Dedifferentiated amniotic fluid mesenchymal stem cell (primary cell): ENCODE results near the gene ZBTB48.
A peak's percentile ranks its signal among the peaks of the same experiment; 100 is the strongest.
"Not testable (repeated sequence)": the region's sequence is repeated elsewhere in the genome, so short reads cannot be mapped to it uniquely, and the experiment has no call there.

Experiments used
- DNase-seq: peaks from one replicate; pipeline ENCODE4 v3.0.0-alpha.2; 2016; ENCODE audit errors: extremely low spot score

The ZBTB48 gene

GRCh38 chr1:6591222-6591621 is 11.4 kb downstream of the ZBTB48 start:
- no peak for DNase-seq

GRCh38 chr1:6591644-6592043 is 11.8 kb downstream of the ZBTB48 start:
- no peak for DNase-seq

DNA sequence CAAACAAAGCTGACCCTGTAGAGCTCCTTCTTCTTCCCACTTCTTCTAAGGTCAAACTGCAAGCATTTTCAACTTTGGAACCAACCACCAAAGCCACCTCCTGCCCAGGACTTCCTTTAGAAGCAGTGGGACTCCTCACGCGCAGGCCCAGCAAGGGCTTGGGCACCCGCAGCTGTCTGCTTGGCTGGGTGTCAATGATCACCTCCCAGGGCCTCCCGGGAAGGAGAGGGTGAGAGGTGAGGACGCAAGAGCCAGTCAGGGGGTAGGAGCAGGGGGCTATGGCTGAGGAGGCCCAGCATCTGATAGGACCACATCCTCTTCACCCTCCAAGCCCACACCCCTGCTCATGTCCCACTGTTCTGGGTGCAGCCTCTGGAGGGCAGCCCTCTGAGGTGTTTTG is 12.6 kb downstream of the ZBTB48 start:
- DNase-seq: no peak

DNA sequence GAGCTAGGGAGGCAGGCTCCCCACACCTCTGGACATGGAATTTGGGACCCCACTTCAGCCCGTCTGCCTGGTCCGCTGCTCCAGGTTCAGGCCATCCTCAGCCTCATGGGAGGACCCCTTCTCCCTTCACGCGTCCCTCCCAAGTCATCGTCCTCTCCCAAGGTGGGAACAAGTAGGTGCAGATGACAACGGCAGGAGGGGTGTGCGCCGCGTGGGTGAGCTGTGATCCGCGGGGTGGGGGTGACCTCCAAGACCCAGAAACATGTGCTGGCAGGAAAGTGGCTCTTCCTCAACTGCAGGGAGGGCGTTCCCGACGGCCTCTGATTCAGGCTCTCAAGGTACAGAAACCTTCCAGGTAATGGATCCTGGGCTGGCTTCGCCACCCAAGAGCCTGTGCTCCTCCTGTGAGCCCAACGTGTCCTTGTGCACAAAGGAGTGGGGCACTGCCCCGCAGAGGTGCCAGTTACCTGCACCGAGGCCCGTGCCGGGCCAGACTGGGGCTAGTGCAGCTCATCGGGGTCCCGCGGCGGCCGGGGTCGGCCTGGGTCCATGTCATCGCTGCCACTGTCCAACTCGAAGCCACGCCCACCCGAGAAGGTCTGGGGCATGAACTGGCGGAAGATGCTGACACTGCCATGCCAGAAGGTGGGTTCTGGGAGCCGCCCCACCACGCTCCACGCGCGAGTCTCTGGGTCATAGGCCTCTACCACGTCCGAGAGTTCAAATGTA is 13.2 kb downstream of the ZBTB48 start:
- no peak for DNase-seq

GRCh38 chr1:6593810-6594209 is 14.0 kb downstream of the ZBTB48 start:
- DNase-seq: no peak

GRCh38 chr1:6594977-6595740 is 15.4 kb downstream of the ZBTB48 start:
- DNase-seq: no peak

DNA sequence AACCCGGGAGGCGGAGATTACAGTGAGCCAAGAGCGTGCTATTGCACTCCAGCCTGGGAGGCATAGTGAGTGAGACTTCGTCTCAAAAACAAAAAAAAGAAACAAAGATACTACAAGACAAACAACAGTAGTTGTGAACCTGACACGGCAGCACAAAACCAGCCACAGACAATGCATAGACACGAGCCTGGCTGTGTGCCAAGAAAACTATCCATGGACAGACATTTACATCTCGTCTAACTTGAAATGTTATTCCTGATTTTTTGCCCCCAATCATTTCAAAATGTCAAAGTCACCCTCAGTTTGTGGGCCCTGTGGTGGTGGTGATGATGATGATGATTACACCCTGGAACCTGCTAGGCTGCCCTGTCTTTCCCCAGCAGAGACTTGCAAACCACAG is 16.6 kb downstream of the ZBTB48 start:
- no peak for DNase-seq

DNA sequence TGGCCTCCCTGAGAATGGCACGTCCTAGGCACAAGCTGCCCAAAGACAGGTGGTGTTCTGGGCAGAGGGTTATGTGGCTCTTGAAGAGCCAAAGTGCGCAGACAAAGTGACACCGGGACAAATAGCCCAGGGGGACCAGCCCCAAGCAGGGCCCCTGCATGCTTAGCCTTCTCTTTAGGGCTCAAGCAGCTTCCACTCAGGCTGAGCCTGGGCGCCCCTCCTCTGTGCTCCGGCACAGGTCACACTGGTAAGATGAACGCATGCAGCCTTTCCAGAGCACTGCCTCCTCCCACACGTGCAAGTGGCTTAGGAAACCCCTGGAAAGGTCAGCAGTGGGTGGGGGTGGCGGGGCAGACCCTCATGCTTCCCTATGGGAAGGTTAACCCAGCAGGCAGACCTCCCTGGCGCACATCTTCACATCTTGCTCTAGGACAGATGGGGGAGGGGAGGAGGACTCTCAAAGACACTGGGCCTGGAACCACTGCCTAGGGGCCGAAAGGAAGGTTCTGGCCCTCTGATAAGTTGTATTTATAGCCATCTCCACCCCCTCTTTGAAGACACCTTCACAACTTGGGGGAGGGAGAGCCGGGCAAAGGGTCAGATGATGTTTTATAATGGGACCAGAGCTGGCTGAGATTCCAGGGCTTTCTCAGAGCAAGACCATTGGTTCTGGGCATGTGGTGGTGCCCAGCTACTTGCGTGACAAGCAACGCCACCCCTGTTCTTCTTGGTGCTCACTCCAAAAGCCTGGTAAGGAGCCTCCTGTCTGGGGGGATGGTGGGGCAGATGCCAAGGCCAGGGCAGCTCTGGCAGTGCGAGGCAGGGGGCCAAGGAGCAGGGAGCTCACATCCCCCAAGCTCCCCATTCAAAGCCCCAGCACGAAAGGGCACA is 17.3 kb downstream of the ZBTB48 start:
- DNase-seq: no peak

DNA sequence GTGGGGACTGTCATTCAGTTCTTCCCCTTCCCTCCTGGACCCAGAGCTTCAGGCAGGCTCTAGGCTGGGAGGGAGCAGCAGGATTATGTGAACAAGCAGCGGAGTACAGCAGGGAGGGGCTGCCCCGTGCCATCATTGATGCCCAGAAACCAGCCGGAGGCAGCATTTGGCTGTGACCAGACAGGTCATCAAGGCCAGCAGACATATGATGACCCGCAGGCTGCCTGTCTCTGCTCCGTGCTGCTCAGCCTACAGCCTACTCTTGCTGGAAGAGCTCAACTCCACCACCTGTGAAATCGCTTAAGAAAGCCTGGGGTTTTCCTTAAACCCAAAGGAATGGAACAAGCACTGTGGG is 18.0 kb downstream of the ZBTB48 start:
- no peak for DNase-seq

DNA sequence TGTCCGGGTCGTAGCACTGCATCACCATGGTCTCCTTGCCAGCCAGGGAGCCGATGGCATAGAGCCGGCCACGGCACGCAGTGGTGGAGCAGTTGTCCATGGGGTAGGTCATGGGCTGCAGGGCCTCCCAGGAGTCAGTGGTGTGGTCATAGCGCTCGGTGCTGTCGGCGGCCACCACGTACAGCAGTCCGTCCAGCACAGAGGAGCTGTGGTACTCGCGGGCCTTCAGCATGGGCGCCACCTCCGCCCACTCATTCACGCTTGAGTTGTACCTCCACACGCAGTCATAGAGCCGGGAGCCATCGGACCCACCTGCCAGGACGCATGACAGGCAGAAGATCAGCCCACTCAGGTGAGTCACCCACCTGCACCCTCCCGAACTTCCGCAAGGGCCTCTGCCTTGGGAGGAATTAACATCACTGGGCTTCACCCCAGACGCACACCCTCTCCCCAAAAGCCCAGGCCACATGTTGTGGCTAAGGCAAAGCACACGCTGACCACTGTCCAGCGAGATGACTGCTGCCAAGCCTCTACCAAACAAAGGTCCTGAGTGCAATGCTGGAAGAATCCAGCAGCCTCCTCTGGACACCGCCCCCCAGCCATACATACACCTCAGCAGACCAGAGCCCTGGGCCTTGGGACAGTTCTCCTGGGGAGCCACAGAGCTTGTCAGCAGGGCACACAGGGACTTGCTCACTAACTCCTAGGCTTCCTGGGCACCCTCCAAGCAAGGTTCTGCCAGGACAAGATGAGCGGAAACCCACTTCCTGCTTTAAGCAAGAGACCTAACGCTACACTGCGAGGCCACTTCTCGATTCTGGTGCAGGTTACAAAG is 19.6 kb downstream of the ZBTB48 start:
- DNase-seq: no peak

GRCh38 chr1:6599991-6600390 is 20.2 kb downstream of the ZBTB48 start:
- DNase-seq: not testable (repeated sequence)

- no peak for DNase-seq
These were observed 20.7 kb downstream of the ZBTB48 start for GRCh38 chr1:6600410-6601048.

- DNase-seq: peak; percentile 88
These were observed 21.5 kb downstream of the ZBTB48 start for GRCh38 chr1:6601049-6601922.

DNA sequence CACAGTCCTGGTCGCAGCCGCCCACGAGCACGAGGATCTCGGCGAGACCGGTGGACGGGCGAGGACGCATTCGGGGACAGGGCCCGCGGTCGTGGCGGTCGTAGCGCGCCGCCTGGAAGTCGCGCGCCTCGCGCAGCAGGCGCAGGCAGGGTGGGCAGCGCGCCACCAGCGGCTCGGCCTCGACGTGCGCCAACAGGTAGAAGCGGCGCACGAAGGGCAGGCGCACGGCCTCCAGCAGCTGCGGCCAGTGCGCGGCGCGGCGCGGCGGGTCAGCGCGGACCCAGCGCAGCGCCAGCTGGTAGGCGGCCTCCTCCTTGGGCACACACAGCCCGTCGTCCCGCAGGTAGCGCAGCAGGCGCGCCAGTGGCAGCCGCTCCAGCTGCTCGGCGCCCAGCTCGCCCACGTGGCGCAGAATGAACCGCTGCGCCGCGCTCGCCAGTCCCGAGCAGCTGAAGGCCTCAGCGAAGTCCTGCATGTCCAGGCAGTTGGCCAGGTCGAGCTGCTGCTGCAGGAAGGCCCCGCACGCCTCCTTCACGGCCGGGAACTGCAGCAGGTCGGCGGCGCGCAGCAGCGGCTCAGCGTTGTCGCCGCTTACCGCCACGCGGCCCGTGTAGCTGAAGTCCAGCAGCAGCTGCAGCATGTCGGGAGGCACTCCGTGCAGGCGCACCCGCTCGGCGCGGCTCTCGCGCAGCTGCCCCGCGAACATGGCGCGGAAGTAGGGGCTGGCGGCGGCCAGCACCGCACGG is 22.3 kb downstream of the ZBTB48 start:
- DNase-seq: no peak

GRCh38 chr1:6602669-6603237 is 23.0 kb downstream of the ZBTB48 start, which contains the start of gene KLHL21:
KLHL21 (minus strand) TSS chr1:6602869; CDS start chr1:6602817, 52 bp downstream.
- DNase-seq: peak; percentile 69

DNA sequence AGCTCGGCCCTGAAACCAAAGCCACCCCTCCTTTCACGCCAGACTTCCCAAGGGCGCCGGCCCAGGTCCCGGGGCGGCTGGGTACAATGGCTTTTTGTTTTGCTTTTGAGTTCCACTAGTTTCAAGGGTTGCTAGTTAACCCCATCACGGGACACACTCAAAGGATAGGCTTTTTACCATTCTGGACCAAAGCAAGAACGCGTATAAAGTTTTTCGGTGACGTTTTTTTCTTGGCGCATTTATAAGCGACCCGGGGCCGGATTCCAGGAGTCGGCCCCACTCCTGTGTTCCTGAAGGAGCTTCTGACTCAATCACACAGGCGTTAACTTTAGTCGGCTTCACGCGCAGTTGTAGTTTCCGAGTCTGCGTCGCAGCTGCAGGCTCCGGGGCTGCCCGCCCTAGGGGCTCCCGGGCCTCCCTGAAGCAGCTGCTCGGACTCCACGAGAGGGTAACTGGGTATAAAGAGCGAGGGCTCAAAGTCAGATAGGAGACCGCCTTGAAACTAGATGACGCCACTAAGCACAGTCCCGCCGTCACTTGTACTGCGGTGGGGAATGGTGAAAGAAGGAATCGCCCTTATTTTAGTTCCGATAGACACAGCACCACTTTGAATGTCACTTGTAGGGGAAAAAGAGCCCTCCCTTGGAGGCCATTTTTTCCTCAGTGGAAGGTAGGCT is 23.6 kb downstream of the ZBTB48 start:
- DNase-seq: no peak

- no peak for DNase-seq
These were observed 24.2 kb downstream of the ZBTB48 start for GRCh38 chr1:6603915-6604558.
